ENCODE data around the gene FAM81B. TPM values are rescaled to one million over a fixed set of nuclear protein-coding genes. Genes with fewer than 3 reads are reported as not detected.

The FAM81B gene
- total and polyA plus RNA-seq, 2 donors (not counting 3 experiments of a cell fraction or from before 2014, with no cell fraction given), result not detected

GRCh38 chr5:95352691-95353090 is 38.5 kb upstream of the FAM81B start:
- dilution Hi-C loops (cut with MboI; ENCODE audit: extremely low pct_ligation_motif_present, low sequenced_read_pairs) (no loop called here), intact Hi-C loops (cut with micrococcal nuclease) (no loop called here)
- no peak overlapping the region for H2AFZ ChIP-seq (ENCODE audit: low read depth, low read length)
- peaks cover 6 to 8% of the 10 kb centered on the region in 2 experiments for H3K27me3 ChIP-seq (ENCODE audit: control insufficient read depth in 2 of 2, insufficient read depth in 2 of 2, low read length in 2 of 2)
- no peak for FAIRE-seq
- BruUV-seq (replicated peaks), result no TSS peak
- H3K9me1 ChIP-seq (replicated peaks; ENCODE audit: control insufficient read depth, extremely low read depth, insufficient read depth, low read length), result no peaks in the 10 kb centered on the region
- H3K4me1 ChIP-seq (ENCODE audit: control insufficient read depth, extremely low read depth, insufficient read depth, low read length), result no peaks in the 10 kb centered on the region
- H3K4me2 ChIP-seq (ENCODE audit: insufficient read depth, low read length), result no peak overlapping the region
- TF ChIP-seq POLR2A (IDR thresholded peaks at IDR 0.05; ENCODE audit: low read depth, low read length) (no peak), GATA2 (IDR thresholded peaks at IDR 0.05; ENCODE audit: insufficient read depth, insufficient read length, low read depth, low read length) (no peak), JUN (IDR thresholded peaks at IDR 0.05; ENCODE audit: borderline replicate concordance, insufficient read depth, insufficient read length, low read depth) (no peak), MYC (IDR thresholded peaks at IDR 0.05; ENCODE audit: low read depth, low read length) (no peak), EZH2 (IDR thresholded peaks at IDR 0.05; ENCODE audit: borderline replicate concordance, low read depth, low read length, severe bottlenecking) (no peak), MAX (IDR thresholded peaks at IDR 0.05; ENCODE audit: insufficient read depth, insufficient read length) (no peak), POLR2AphosphoS5 (IDR thresholded peaks at IDR 0.05; ENCODE audit: insufficient read depth, low read depth, low read length) (no peak), FOS (IDR thresholded peaks at IDR 0.05; ENCODE audit: borderline replicate concordance, insufficient read depth, low read length) (no peak), CTCF (IDR thresholded peaks at IDR 0.05; ENCODE audit: extremely low read depth in 1 of 2, insufficient read depth in 1 of 2, low read depth in 1 of 2, low read length in 2 of 2) (no peak)
- H3K9ac ChIP-seq (replicated peaks; ENCODE audit: extremely low read depth, insufficient read depth, low read length), result no peak overlapping the region
- no peaks in the 10 kb centered on the region for H3K79me2 ChIP-seq (ENCODE audit: control insufficient read depth, insufficient read depth, low read length)
- no peaks in the 10 kb centered on the region for H3K36me3 ChIP-seq (ENCODE audit: control insufficient read depth in 2 of 2, extremely low read depth in 1 of 2, insufficient read depth in 2 of 2, low read length in 2 of 2)
- H3K9me3 ChIP-seq (replicated peaks; ENCODE audit: control insufficient read depth, insufficient read depth, low read length), result no peaks in the 10 kb centered on the region
- ChIA-PET POLR2A (no interaction called here), CTCF (interaction anchor here (1.4 kb wide), 1 partner anchor 384 kb away, joined by 3 read pairs; no protein-coding TSS in a partner anchor)
- no peak for DNase-seq (ENCODE audit: low read depth, low spot score)
- no peak overlapping the region for H3K27ac ChIP-seq (ENCODE audit: insufficient read depth, low read depth, low read length)
- H3K4me3 ChIP-seq (replicated peaks in 1 of 3; ENCODE audit: insufficient read depth in 1 of 3, low read depth in 1 of 3, low read length in 3 of 3), result no peak overlapping the region
- no peaks in the 10 kb centered on the region for H4K20me1 ChIP-seq (replicated peaks; ENCODE audit: control insufficient read depth, extremely low read depth, insufficient read depth, low read length)

All from endothelial cell of umbilical vein (primary cell).